Sigmoid colon (tissue), 4 donors: ENCODE results near the gene PFKFB2.

Experiments used
- EP300 ChIP-seq, 4 donors: sonication (generic); formaldehyde crosslinking; IDR thresholded peaks; one replicate each; pipeline ENCODE4 v1.6.1; 2017; ENCODE audit warnings: antibody characterized with exemption in 4 of 4
- POLR2A ChIP-seq, 2 donors: fragments of 450-650 bp; IDR thresholded peaks; one replicate each; pipeline ENCODE4 v1.6.1; 2016; ENCODE audit warnings: antibody characterized with exemption in 2 of 2, mild to moderate bottlenecking in 2 of 2, moderate library complexity in 2 of 2
- POLR2AphosphoS5 ChIP-seq, 4 donors: sonication (generic); formaldehyde crosslinking; IDR thresholded peaks; one replicate each; pipeline ENCODE4 v1.6.1; 2017; ENCODE audit warnings: antibody characterized with exemption in 4 of 4
- TF ChIP-seq, protein P1 (sequence below), 4 experiments: fragments of 450-650 bp in 3 of 4; fragments of 200-600 bp in 1 of 4; IDR thresholded peaks; one replicate each; pipeline ENCODE4 v1.5.1; 2016 to 2019; ENCODE audit warnings: antibody characterized with exemption in 4 of 4, mild to moderate bottlenecking in 3 of 4, moderate library complexity in 2 of 4

DNA sequence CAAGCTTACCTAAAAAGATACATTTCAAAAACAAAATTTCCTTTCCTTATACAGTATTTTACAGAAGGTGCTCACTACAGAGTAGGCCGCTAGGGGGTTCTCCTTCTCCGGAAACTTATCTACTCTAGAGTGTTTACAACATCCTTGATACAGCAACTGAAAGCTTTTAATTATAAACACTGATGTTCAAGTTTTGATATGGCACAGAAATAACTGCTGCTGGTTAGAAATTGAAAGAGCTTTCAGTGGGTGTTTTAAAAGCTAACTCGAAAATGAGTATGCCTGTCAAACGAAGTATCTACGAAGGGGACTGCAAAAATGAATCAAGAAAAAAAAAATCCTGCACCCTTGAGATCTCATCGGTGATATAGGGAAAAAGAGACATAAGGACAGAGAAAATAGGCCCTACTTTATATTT is 3.1 kb upstream of the PFKFB2 start:
- TF ChIP-seq POLR2AphosphoS5 (IDR thresholded peaks at IDR 0.05): no peak
- TF ChIP-seq, protein P1, sequence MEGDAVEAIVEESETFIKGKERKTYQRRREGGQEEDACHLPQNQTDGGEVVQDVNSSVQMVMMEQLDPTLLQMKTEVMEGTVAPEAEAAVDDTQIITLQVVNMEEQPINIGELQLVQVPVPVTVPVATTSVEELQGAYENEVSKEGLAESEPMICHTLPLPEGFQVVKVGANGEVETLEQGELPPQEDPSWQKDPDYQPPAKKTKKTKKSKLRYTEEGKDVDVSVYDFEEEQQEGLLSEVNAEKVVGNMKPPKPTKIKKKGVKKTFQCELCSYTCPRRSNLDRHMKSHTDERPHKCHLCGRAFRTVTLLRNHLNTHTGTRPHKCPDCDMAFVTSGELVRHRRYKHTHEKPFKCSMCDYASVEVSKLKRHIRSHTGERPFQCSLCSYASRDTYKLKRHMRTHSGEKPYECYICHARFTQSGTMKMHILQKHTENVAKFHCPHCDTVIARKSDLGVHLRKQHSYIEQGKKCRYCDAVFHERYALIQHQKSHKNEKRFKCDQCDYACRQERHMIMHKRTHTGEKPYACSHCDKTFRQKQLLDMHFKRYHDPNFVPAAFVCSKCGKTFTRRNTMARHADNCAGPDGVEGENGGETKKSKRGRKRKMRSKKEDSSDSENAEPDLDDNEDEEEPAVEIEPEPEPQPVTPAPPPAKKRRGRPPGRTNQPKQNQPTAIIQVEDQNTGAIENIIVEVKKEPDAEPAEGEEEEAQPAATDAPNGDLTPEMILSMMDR (IDR thresholded peaks at IDR 0.05): peak; percentile 38 to 74 (median 68)
- TF ChIP-seq POLR2A (IDR thresholded peaks at IDR 0.05): no peak
- TF ChIP-seq EP300 (IDR thresholded peaks at IDR 0.05): no peak
